ENCODE measurements around the gene ARHGAP28. TPM values are rescaled to one million over a fixed set of nuclear protein-coding genes. Genes with fewer than 3 reads are reported as not detected.

Gene ARHGAP28
- total RNA-seq, 3 donors from 2014 or later: 2.0 to 6.8 (median 2.6) TPM

GRCh38 chr18:6728331-6728730, 1.2 kb upstream of the ARHGAP28 start:
- intact Hi-C loops (cut with DNase I, micrococcal nuclease): no loop called here
- H3K36me3 ChIP-seq (ENCODE audit: low read depth): no peaks in the 10 kb centered on the region
- no peak for TF ChIP-seq CTCF (IDR thresholded peaks at IDR 0.05)
- DNase-seq (no peak), ATAC-seq (no peak)
- H3K4me1 ChIP-seq (ENCODE audit: low read depth): no peaks in the 10 kb centered on the region
- H3K4me3 ChIP-seq: no peak overlapping the region
- H3K9me3 ChIP-seq: no peaks in the 10 kb centered on the region

GRCh38 chr18:6728809-6729246, 688 bp upstream of the ARHGAP28 start:
- H3K36me3 ChIP-seq (ENCODE audit: low read depth): no peaks in the 10 kb centered on the region
- no peak for DNase-seq
- no peaks in the 10 kb centered on the region for H3K9me3 ChIP-seq
- no peak for ATAC-seq
- TF ChIP-seq CTCF (IDR thresholded peaks at IDR 0.05): no peak
- H3K4me3 ChIP-seq: no peak overlapping the region
- intact Hi-C loops (cut with DNase I, micrococcal nuclease): no loop called here
- H3K4me1 ChIP-seq (ENCODE audit: low read depth): no peaks in the 10 kb centered on the region

- TF ChIP-seq CTCF (IDR thresholded peaks at IDR 0.05): no peak
- DNase-seq: no peak
- H3K4me1 ChIP-seq (ENCODE audit: low read depth): no peaks in the 10 kb centered on the region
- no peaks in the 10 kb centered on the region for H3K9me3 ChIP-seq
- H3K36me3 ChIP-seq (ENCODE audit: low read depth): no peaks in the 10 kb centered on the region
- H3K4me3 ChIP-seq: no peak overlapping the region
- no peak for ATAC-seq
- intact Hi-C loops (cut with DNase I, micrococcal nuclease): no loop called here
Measured at GRCh38 chr18:6730416-6731221, 1.1 kb downstream of the ARHGAP28 start.

- DNase-seq: peak in 1 of 3 donors; percentile 5
- no peak overlapping the region for H3K4me3 ChIP-seq
- H3K9me3 ChIP-seq: no peaks in the 10 kb centered on the region
- H3K4me1 ChIP-seq (ENCODE audit: low read depth): no peaks in the 10 kb centered on the region
- no peaks in the 10 kb centered on the region for H3K36me3 ChIP-seq (ENCODE audit: low read depth)
- no peak for TF ChIP-seq CTCF (IDR thresholded peaks at IDR 0.05)
- no peak for ATAC-seq
- intact Hi-C loops (cut with DNase I, micrococcal nuclease): no loop called here
Measured at GRCh38 chr18:6731222-6731596, 1.7 kb downstream of the ARHGAP28 start.

- Histone ChIP-seq H3K4me1 (ENCODE audit: low read depth) (no peaks in the 10 kb centered on the region), H3K9me3 (no peaks in the 10 kb centered on the region), H3K4me3 (no peak overlapping the region), H3K36me3 (ENCODE audit: low read depth) (no peaks in the 10 kb centered on the region)
- TF ChIP-seq CTCF (IDR thresholded peaks at IDR 0.05): no peak
- intact Hi-C loops (cut with DNase I, micrococcal nuclease): no loop called here
- no peak for DNase-seq
- ATAC-seq: no peak
Measured at GRCh38 chr18:6732952-6733351, 3.4 kb downstream of the ARHGAP28 start.

All from mucosa of descending colon (tissue), 3 donors.